Trophoblast cell (in vitro differentiated cells and primary cell): Measurements from ENCODE around the gene MANSC4.

Source experiments
- DNase-seq, 2 donors: peaks; one replicate each; pipeline ENCODE4 v3.0.0-alpha.2; 2016
- H2AFZ ChIP-seq: 2 replicates; pipeline ENCODE4 v1.6.1; 2013; ENCODE audit warnings: low read length, moderate library complexity, mild to moderate bottlenecking; ENCODE audit not compliant: insufficient read depth, poor library complexity
- H2AK5ac ChIP-seq: 2 replicates; pipeline ENCODE4 v1.6.1; 2013; ENCODE audit warnings: mild to moderate bottlenecking, low read length
- H2BK120ac ChIP-seq: 2 replicates; pipeline ENCODE4 v1.6.1; 2013; ENCODE audit warnings: low read length, mild to moderate bottlenecking, moderate library complexity; ENCODE audit not compliant: insufficient read depth, poor library complexity
- H2BK12ac ChIP-seq: 2 replicates; pipeline ENCODE4 v1.6.1; 2013; ENCODE audit warnings: mild to moderate bottlenecking, low read length, moderate library complexity
- H2BK5ac ChIP-seq: 2 replicates; pipeline ENCODE4 v1.6.1; 2013; ENCODE audit warnings: low read length, low read depth, moderate library complexity, mild to moderate bottlenecking; ENCODE audit not compliant: poor library complexity
- H3K14ac ChIP-seq: 2 replicates; pipeline ENCODE4 v1.6.1; 2013; ENCODE audit warnings: mild to moderate bottlenecking, low read length
- H3K18ac ChIP-seq: 2 replicates; pipeline ENCODE4 v1.6.1; 2013; ENCODE audit warnings: mild to moderate bottlenecking, low read length
- H3K23ac ChIP-seq: 2 replicates; pipeline ENCODE4 v1.6.1; 2013; ENCODE audit warnings: low read length
- H3K27ac ChIP-seq: 2 replicates; pipeline ENCODE4 v1.5.1; 2013; ENCODE audit warnings: low read depth, mild to moderate bottlenecking, inconsistent platforms, low read length, moderate library complexity
- H3K27me3 ChIP-seq: 2 replicates; pipeline ENCODE4 v1.6.1; 2013; ENCODE audit warnings: inconsistent platforms, mild to moderate bottlenecking, low read length, moderate library complexity; ENCODE audit not compliant: insufficient read depth
- H3K36me3 ChIP-seq, 2 experiments: 1 replicate in 1 of 2; 2 replicates in 1 of 2; pipeline ENCODE4 v1.6.1; 2013; ENCODE audit warnings: low read length in 2 of 2, mild to moderate bottlenecking in 2 of 2, moderate library complexity in 1 of 2; ENCODE audit not compliant: insufficient read depth in 2 of 2, control insufficient read depth in 1 of 2
- H3K4ac ChIP-seq: 2 replicates; pipeline ENCODE4 v1.6.1; 2013; ENCODE audit warnings: low read depth, mild to moderate bottlenecking, low read length, moderate library complexity
- H3K4me1 ChIP-seq, 2 experiments: 1 replicate in 1 of 2; 2 replicates in 1 of 2; pipeline ENCODE4 v1.6.1; 2013; ENCODE audit warnings: low read length in 2 of 2, mild to moderate bottlenecking in 2 of 2, moderate library complexity in 1 of 2; ENCODE audit not compliant: insufficient read depth in 2 of 2, control insufficient read depth in 1 of 2
- H3K4me2 ChIP-seq: 2 replicates; pipeline ENCODE4 v1.6.1; 2013; ENCODE audit warnings: inconsistent platforms, mild to moderate bottlenecking, low read length, moderate library complexity
- H3K4me3 ChIP-seq: 2 replicates; pipeline ENCODE4 v1.5.1; 2013; ENCODE audit warnings: mild to moderate bottlenecking, low read depth, low read length, inconsistent platforms
- H3K79me1 ChIP-seq: one replicate; pipeline ENCODE4 v1.6.1; 2013; ENCODE audit warnings: low read length
- H3K79me2 ChIP-seq: 2 replicates; pipeline ENCODE4 v1.6.1; 2013; ENCODE audit warnings: low read length, mild to moderate bottlenecking; ENCODE audit not compliant: control insufficient read depth, insufficient read depth, poor library complexity
- H3K9ac ChIP-seq: 2 replicates; pipeline ENCODE4 v1.6.1; 2013; ENCODE audit warnings: mild to moderate bottlenecking, low read length
- H3K9me3 ChIP-seq: 2 replicates; pipeline ENCODE4 v1.6.1; 2013; ENCODE audit warnings: low read depth, mild to moderate bottlenecking, control low read depth, inconsistent platforms, low read length; ENCODE audit not compliant: insufficient read depth
- H4K12ac ChIP-seq: 2 replicates; pipeline ENCODE4 v1.6.1; 2013; ENCODE audit warnings: low read depth, mild to moderate bottlenecking, low read length, moderate library complexity
- H4K8ac ChIP-seq: 2 replicates; pipeline ENCODE4 v1.6.1; 2013; ENCODE audit warnings: low read depth, mild to moderate bottlenecking, low read length, moderate library complexity
- H4K91ac ChIP-seq: one replicate; pipeline ENCODE4 v1.6.1; 2013; ENCODE audit warnings: low read depth, mild to moderate bottlenecking, low read length, moderate library complexity
- WGBS: extraction: QIAGEN DNeasy Blood & Tissue Kit; methylation state at CpG from one replicate; pipeline ENCODE4 v1.1.7; 2013; ENCODE audit warnings: missing lambda C conversion rate; ENCODE audit not compliant: insufficient read length, insufficient coverage; ENCODE audit errors: extremely low coverage; 5-methylcytosine and 5-hydroxymethylcytosine counted together

Gene MANSC4

GRCh38 chr12:27812502-27812901 is 32.5 kb upstream of the MANSC4 start:
- no peak overlapping the region for H3K9ac ChIP-seq
- WGBS = no CpG with 5 or more reads among the region's 6 CpGs

GRCh38 chr12:27810756-27811155 is 30.7 kb upstream of the MANSC4 start:
- no peak overlapping the region for H3K27ac ChIP-seq
- no peak overlapping the region for H4K12ac ChIP-seq
- H3K27me3 ChIP-seq = no peaks in the 10 kb centered on the region
- no peak overlapping the region for H2BK120ac ChIP-seq
- no CpG with 5 or more reads among the region's 4 CpGs for WGBS
- no peaks in the 10 kb centered on the region for H3K79me1 ChIP-seq
- no peak overlapping the region for H3K18ac ChIP-seq
- H3K9me3 ChIP-seq = no peaks in the 10 kb centered on the region
- H3K79me2 ChIP-seq = no peaks in the 10 kb centered on the region
- no peak overlapping the region for H2AFZ ChIP-seq
- H3K4me2 ChIP-seq = no peak overlapping the region
- no peak overlapping the region for H3K9ac ChIP-seq
- H2BK5ac ChIP-seq = no peak overlapping the region
- DNase-seq = no peak
- H3K14ac ChIP-seq = no peak overlapping the region
- H2AK5ac ChIP-seq = no peak overlapping the region
- no peak overlapping the region for H2BK12ac ChIP-seq
- H3K4ac ChIP-seq = no peak overlapping the region
- no peaks in the 10 kb centered on the region for H3K4me1 ChIP-seq
- H4K91ac ChIP-seq = no peak overlapping the region
- H3K4me3 ChIP-seq = no peak overlapping the region
- H3K23ac ChIP-seq = no peak overlapping the region
- H4K8ac ChIP-seq = no peak overlapping the region
- H3K36me3 ChIP-seq = no peaks in the 10 kb centered on the region

More at GRCh38 chr12:27812502-27812901, 32.5 kb upstream of the MANSC4 start:
- DNase-seq = no peak
- no peak overlapping the region for H4K91ac ChIP-seq
- H3K4me1 ChIP-seq = no peaks in the 10 kb centered on the region
- no peak overlapping the region for H4K12ac ChIP-seq
- H3K79me1 ChIP-seq = no peaks in the 10 kb centered on the region
- no peaks in the 10 kb centered on the region for H3K36me3 ChIP-seq
- no peaks in the 10 kb centered on the region for H3K27me3 ChIP-seq
- H2BK5ac ChIP-seq = no peak overlapping the region
- H3K4me3 ChIP-seq = no peak overlapping the region
- no peak overlapping the region for H3K18ac ChIP-seq
- H3K27ac ChIP-seq = no peak overlapping the region
- H3K9me3 ChIP-seq = no peaks in the 10 kb centered on the region
- H2AFZ ChIP-seq = no peak overlapping the region
- no peak overlapping the region for H3K23ac ChIP-seq
- no peaks in the 10 kb centered on the region for H3K79me2 ChIP-seq
- no peak overlapping the region for H3K4me2 ChIP-seq
- no peak overlapping the region for H2BK12ac ChIP-seq
- H3K14ac ChIP-seq = no peak overlapping the region
- H2AK5ac ChIP-seq = no peak overlapping the region
- H4K8ac ChIP-seq = no peak overlapping the region
- H2BK120ac ChIP-seq = no peak overlapping the region
- H3K4ac ChIP-seq = no peak overlapping the region

- no peaks in the 10 kb centered on the region for H3K79me2 ChIP-seq
Measured at GRCh38 chr12:27808841-27809240, 28.8 kb upstream of the MANSC4 start.

DNA sequence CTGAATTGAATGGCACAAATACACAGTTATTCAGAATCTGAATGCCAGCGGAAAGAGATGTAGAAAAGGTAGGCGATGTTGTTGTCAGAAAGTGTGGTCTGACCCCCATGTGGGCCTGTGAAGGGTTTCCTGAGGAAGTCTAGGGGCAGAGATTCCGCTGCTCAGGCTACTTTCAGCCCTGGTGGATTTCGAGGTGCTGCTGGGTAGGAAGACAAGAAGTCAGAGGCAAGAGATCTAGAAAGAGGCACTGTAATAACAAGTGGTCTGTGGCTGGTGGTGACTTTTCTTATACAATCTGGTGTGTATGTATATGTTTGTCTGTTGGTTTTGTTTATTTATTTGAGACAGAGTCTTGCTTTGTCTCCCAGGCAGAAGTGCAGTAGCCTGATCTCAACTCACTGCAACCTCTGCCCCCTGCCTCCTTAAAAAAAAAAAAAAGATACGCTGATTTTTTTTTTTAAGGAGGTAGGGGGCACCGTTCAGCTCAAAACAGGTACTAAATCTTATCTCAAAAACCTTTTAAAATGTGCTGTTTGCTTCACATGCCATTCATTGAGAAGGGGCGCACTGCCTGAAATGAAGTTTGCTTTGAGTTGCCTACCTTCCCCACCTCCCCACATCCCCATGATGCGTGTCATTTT is 27.1 kb upstream of the MANSC4 start:
- no peak for DNase-seq
- Histone ChIP-seq H3K27ac (no peak overlapping the region), H2BK120ac (no peak overlapping the region), H3K79me2 (no peaks in the 10 kb centered on the region), H4K8ac (no peak overlapping the region), H3K9me3 (no peaks in the 10 kb centered on the region), H3K23ac (no peak overlapping the region), H4K91ac (no peak overlapping the region), H3K79me1 (no peaks in the 10 kb centered on the region), H3K9ac (no peak overlapping the region), H2BK5ac (no peak overlapping the region), H3K4me2 (no peak overlapping the region), H3K18ac (no peak overlapping the region), H2AFZ (no peak overlapping the region), H3K4me3 (no peak overlapping the region), H3K4me1 (no peaks in the 10 kb centered on the region), H3K36me3 (no peaks in the 10 kb centered on the region), H2AK5ac (no peak overlapping the region), H2BK12ac (no peak overlapping the region), H3K4ac (no peak overlapping the region), H4K12ac (no peak overlapping the region), H3K27me3 (no peaks in the 10 kb centered on the region), H3K14ac (no peak overlapping the region)
- WGBS = no CpG with 5 or more reads among the region's 8 CpGs

More at GRCh38 chr12:27808841-27809240, 28.8 kb upstream of the MANSC4 start:
- Histone ChIP-seq H3K23ac (no peak overlapping the region), H3K27me3 (no peaks in the 10 kb centered on the region), H3K4me1 (no peaks in the 10 kb centered on the region), H3K4ac (no peak overlapping the region), H4K91ac (no peak overlapping the region), H3K14ac (no peak overlapping the region), H2BK12ac (no peak overlapping the region), H4K12ac (no peak overlapping the region), H3K79me1 (no peaks in the 10 kb centered on the region), H3K36me3 (no peaks in the 10 kb centered on the region), H3K18ac (no peak overlapping the region), H2AFZ (no peak overlapping the region), H3K4me2 (no peak overlapping the region), H3K9me3 (no peaks in the 10 kb centered on the region), H3K4me3 (no peak overlapping the region), H2BK5ac (no peak overlapping the region), H3K9ac (no peak overlapping the region), H3K27ac (no peak overlapping the region), H2AK5ac (no peak overlapping the region), H2BK120ac (no peak overlapping the region), H4K8ac (no peak overlapping the region)
- no peak for DNase-seq
- WGBS = no CpG with 5 or more reads among the region's 6 CpGs
